ENCODE results near the gene AMY1C. TPM values are rescaled to one million over a fixed set of nuclear protein-coding genes. Genes with fewer than 3 reads are reported as not detected.

AMY1C gene
- total RNA-seq, 1 experiment from 2014 or later, result not detected

- Histone ChIP-seq H3K36me3 (replicated peaks; ENCODE audit: control insufficient read depth, insufficient read depth, low read length) (no peaks in the 10 kb centered on the region), H3K27me3 (ENCODE audit: control insufficient read depth, insufficient read depth, low read length) (no peaks in the 10 kb centered on the region), H3K4me3 (ENCODE audit: insufficient read depth, low read depth, low read length) (no peak overlapping the region)
- DNase-seq, result no peak
Measured at GRCh38 chr1:103790172-103790571, 40.5 kb downstream of the AMY1C start.

Other genes starting within 250 kb of the AMY1C start
- 16.0 and 22.8 TPM in 2 replicates for gene RNPC3, start 224.2 kb upstream of the AMY1C start, total RNA-seq (2014; rRNA removed; shearing (Covaris generic))
- gene AMY2B, start 178.3 kb upstream of the AMY1C start, total RNA-seq (2014; rRNA removed; shearing (Covaris generic)), result 2.7 and 3.0 TPM in 2 replicates
- gene AMY2A, start 132.5 kb upstream of the AMY1C start, total RNA-seq (2014; rRNA removed; shearing (Covaris generic)), result not detected in 2 replicates
- gene AMY1A, start 94.1 kb upstream of the AMY1C start, total RNA-seq (2014; rRNA removed; shearing (Covaris generic)), result not detected in 2 replicates
- gene AMY1B, start 53.7 kb upstream of the AMY1C start, total RNA-seq (2014; rRNA removed; shearing (Covaris generic)), result not detected in 2 replicates